SIG-M5 treated with dmso at 0.1 percent for 504 hours (cell line): ENCODE results near the gene TMEM255A.
"Not testable (repeated sequence)": the region's sequence is repeated elsewhere in the genome, so short reads cannot be mapped to it uniquely, and the experiment has no call there.

Source experiments
- DNase-seq: peaks from one replicate; lab custom pipeline; 2025; ENCODE audit not compliant: unreplicated experiment; lab: John Stamatoyannopoulos, UW

The TMEM255A gene

GRCh38 chrX:120310861-120311726, at the start of gene TMEM255A:
Gene TMEM255A (minus strand): TSS chrX:120311461. CDS start chrX:120311309, 152 bp downstream.
- DNase-seq = no peak

- no peak for DNase-seq
Observed at GRCh38 chrX:120358737-120359456, 47.6 kb upstream of the TMEM255A start.

- no peak for DNase-seq
Observed at GRCh38 chrX:120357186-120357585, 45.9 kb upstream of the TMEM255A start.

GRCh38 chrX:120356084-120356483, 44.8 kb upstream of the TMEM255A start:
- DNase-seq = no peak

GRCh38 chrX:120350450-120351138, 39.3 kb upstream of the TMEM255A start:
- DNase-seq = no peak

GRCh38 chrX:120344566-120344965, 33.3 kb upstream of the TMEM255A start:
- not testable (repeated sequence) for DNase-seq

GRCh38 chrX:120336899-120337298, 25.6 kb upstream of the TMEM255A start:
- DNase-seq = no peak

GRCh38 chrX:120335289-120335688, 24.0 kb upstream of the TMEM255A start:
- no peak for DNase-seq

GRCh38 chrX:120334603-120335002, 23.3 kb upstream of the TMEM255A start:
- DNase-seq = no peak

- DNase-seq = no peak
Observed at GRCh38 chrX:120334151-120334550, 22.9 kb upstream of the TMEM255A start.

- no peak for DNase-seq
Observed at GRCh38 chrX:120332394-120332793, 21.1 kb upstream of the TMEM255A start.

GRCh38 chrX:120331116-120331515, 19.9 kb upstream of the TMEM255A start:
- DNase-seq = no peak

- no peak for DNase-seq
Observed at GRCh38 chrX:120321520-120322281, 10.4 kb upstream of the TMEM255A start.

GRCh38 chrX:120318411-120318810, 7.2 kb upstream of the TMEM255A start:
- DNase-seq = no peak

GRCh38 chrX:120316587-120317283, 5.5 kb upstream of the TMEM255A start:
- peak; percentile 21 for DNase-seq

GRCh38 chrX:120315776-120316175, 4.5 kb upstream of the TMEM255A start:
- no peak for DNase-seq

- DNase-seq = no peak
Observed at GRCh38 chrX:120311727-120312063, 434 bp upstream of the TMEM255A start.

- DNase-seq = no peak
Observed at GRCh38 chrX:120309873-120310705, 1.2 kb downstream of the TMEM255A start.
